ENCODE results near the gene PDSS1.

DNA sequence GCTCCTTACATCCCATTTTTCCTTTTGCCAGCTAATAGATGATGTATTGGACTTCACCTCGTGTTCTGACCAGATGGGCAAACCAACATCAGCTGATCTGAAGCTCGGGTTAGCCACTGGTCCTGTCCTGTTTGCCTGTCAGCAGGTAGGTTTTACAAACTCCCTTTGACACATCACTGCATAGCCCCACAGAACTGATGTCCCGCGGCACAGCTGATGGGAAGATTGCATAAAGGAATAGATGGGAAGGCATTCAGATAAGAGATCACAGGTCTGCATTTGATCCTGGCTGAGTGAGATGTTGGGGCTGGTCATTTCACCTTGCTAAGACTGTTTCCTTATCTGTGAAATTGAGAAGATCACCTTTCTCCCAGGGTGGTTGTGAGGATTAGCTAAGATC is 37.9 kb downstream of the PDSS1 start:
- TF ChIP-seq, protein P1, sequence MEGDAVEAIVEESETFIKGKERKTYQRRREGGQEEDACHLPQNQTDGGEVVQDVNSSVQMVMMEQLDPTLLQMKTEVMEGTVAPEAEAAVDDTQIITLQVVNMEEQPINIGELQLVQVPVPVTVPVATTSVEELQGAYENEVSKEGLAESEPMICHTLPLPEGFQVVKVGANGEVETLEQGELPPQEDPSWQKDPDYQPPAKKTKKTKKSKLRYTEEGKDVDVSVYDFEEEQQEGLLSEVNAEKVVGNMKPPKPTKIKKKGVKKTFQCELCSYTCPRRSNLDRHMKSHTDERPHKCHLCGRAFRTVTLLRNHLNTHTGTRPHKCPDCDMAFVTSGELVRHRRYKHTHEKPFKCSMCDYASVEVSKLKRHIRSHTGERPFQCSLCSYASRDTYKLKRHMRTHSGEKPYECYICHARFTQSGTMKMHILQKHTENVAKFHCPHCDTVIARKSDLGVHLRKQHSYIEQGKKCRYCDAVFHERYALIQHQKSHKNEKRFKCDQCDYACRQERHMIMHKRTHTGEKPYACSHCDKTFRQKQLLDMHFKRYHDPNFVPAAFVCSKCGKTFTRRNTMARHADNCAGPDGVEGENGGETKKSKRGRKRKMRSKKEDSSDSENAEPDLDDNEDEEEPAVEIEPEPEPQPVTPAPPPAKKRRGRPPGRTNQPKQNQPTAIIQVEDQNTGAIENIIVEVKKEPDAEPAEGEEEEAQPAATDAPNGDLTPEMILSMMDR (IDR thresholded peaks at IDR 0.05), result no peak
- no peak for TF ChIP-seq POLR2A (IDR thresholded peaks at IDR 0.05)

Data from uterus (tissue), 2 donors.